GM12892 (cell line): Measurements from ENCODE around the gene SAMD14. TPM values are rescaled to one million over a fixed set of nuclear protein-coding genes. Genes with fewer than 3 reads are reported as not detected.

Experiments
- DNase-seq: peaks from one replicate; pipeline ENCODE4 v3.0.0; 2011; ENCODE audit not compliant: insufficient read length
- FAIRE-seq: peaks from 2 replicates; lab custom pipeline; 2011; peaks lifted over from hg19 to GRCh38; lab: Jason Lieb, UNC
- POLR2A ChIP-seq: IDR thresholded peaks from 2 replicates; pipeline ENCODE4 v1.6.1; 2011; ENCODE audit warnings: low read depth, low read length, control low read depth
- POLR2AphosphoS5 ChIP-seq: IDR thresholded peaks from 2 replicates; pipeline ENCODE4 v1.6.1; 2011; ENCODE audit warnings: low read depth, low read length, control low read depth
- TAF1 ChIP-seq: IDR thresholded peaks from 2 replicates; pipeline ENCODE4 v1.6.1; 2011; ENCODE audit warnings: low read depth, mild to moderate bottlenecking, control low read depth, low read length, borderline replicate concordance
- polyA plus RNA-seq: library from polyadenylated mRNA; unstranded; fragments of >200 nt; gene quantifications from one replicate; pipeline ENCODE4 v1.2.1, GENCODE V29; 2012; ENCODE audit warnings: missing spikeins, inconsistent platforms; ENCODE audit not compliant: missing spikeins

The SAMD14 gene
- polyA plus RNA-seq: 0.40 TPM

DNA sequence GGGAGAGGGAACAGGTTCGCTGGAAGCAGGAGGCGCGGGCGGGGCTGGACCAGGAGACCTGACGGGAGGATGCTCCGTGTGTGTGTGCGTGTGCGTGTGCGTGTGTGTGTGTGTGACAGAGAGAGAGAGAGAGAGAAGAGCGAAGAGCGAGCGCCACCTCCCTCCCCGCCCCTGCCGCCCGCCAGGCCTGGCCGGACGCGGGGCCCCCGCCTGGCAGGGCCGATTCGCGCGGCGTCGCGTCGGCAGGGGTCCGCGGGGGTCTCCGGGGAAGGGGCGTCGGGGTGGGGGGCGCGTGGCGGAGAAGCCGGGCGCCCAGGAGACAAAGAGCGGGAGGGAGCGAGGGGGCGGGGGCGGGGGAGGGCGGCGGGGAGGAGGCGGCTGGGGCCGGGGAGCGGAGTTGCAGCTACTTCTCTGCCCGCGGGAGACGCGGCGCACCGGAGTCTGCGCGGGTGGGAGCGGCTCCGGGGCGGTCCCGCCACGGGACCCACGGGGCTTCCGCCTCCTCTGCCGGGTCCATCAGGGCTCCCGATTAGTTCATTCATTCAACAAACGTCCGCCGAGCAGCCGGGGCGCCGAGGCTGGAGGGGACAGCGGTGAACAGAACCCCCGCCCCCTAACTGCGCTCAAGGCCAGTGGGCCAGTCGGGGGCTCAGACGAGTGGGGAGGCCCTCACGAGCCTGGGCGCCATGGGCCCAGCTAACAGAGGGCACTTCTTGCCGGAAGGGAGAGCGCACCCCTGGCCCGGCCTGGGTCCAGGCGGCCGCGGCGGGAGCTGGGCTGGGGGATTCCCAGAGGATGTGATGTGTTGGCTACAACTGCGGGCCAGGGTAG lies at the start of gene SAMD14:
TSS of gene SAMD14 (minus strand) at position 433 of the 831 bp plus-strand sequence. CDS start 5,201 bp downstream, outside the sequence.
- DNase-seq (peak; percentile 71), FAIRE-seq (peak; percentile 88)
- TF ChIP-seq TAF1 (no peak), POLR2A (no peak), POLR2AphosphoS5 (no peak)

DNA sequence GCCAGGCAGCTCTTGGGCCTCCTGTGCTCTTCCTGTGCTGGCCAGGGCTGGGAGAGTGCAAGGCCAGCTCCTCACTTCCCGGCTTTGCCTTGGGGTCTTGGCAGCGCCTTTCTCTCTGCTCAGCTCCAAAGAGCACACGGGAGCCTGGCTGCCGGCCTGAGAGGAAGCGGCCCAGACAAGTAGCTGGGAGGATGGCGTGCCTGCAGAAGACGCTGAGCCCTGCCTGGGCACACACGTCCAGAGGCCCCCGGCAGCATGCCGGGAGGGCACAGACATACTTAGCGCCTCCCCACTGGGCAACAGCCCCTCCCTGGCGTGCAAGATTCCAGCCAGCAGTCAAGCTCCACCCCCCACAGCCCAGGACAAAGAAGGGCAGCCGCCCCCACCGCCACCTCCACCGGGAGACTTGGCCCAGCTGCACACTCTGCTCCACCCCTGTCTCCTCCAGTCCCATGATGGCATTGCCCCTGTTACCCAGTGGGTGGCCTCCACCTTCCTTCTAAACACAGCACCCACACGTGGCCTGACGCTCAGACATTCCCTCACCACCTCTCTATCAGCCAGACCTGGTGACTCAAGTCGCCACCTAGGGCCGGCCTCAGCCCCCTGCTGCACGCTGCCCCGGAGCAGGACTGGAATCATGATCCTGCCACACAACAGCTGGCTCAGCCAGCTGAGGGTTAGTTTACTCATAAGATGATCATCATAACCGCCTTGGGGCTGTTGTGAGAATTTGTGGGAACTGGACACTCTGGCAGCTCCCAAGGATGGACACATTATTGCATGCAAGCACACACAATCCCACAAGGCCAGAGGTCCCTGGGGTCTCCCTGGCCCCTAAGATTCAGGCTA lies 48.2 kb upstream of the SAMD14 start:
- FAIRE-seq: peak; percentile 79
- TF ChIP-seq POLR2AphosphoS5 (no peak), TAF1 (no peak), POLR2A (no peak)

DNA sequence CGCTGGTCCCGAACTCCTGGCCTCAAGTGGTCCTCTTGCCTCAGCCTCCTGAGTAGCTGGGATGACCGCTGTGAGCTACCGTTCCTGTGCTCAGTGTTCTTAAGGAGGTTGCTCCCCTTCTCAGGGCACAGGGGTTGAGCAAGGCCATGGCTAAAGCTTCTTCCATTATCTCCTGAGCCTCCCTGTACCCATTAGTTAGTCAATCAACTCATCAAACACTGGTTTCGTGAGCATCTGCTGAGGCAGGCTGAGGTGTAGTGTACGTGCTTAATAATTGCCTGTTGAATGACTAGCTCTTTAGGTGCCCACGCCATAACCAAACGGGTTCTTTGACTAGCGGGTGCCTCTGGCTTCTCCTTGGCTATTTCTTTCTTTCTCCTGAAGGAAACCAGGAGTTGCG lies 47.5 kb upstream of the SAMD14 start:
- TF ChIP-seq POLR2AphosphoS5: no peak
- no peak for DNase-seq
- no peak for FAIRE-seq

More for the DNA sequence above, 48.2 kb upstream of the SAMD14 start:
- DNase-seq: peak; percentile 67

DNA sequence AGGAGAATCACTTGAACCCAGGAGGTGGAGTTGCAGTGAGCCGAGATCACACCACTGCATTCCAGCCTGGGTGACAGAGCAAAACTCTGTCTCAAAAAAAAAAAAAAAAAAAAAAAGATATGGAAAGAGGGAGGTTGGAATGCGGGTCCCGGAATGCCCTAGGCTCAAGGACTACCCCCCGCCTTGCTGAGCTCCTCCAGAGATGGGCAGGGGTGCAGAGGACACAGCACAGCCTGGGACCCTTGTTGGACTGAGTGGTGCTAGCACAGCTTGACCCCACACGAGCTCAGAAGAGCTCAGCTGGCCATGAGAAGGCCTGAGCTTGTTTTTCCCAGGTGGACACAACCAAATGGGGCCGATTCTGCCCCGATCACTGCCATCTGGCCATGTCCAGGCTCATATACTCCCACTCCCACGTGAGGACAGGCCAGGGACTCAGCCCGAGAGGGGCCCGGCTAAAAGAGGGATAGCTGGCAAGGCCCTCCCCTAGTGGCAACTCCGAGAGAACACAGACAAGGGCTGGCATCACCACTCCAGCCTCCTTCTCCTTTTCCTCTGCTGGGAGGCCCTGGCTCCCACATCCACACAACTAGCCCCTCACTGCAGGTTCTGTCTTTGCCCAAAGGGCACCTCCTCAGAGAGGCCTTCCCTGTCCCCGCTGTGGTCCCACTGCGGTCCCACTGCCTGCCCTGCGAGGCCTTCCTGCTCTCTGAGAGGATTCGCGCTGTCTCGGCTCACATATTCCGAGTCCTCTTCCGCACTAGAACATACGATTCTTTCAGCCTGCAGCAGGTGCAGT lies 46.8 kb upstream of the SAMD14 start:
- no peak for DNase-seq
- TF ChIP-seq TAF1 (no peak), POLR2AphosphoS5 (no peak), POLR2A (no peak)
- FAIRE-seq: no peak

DNA sequence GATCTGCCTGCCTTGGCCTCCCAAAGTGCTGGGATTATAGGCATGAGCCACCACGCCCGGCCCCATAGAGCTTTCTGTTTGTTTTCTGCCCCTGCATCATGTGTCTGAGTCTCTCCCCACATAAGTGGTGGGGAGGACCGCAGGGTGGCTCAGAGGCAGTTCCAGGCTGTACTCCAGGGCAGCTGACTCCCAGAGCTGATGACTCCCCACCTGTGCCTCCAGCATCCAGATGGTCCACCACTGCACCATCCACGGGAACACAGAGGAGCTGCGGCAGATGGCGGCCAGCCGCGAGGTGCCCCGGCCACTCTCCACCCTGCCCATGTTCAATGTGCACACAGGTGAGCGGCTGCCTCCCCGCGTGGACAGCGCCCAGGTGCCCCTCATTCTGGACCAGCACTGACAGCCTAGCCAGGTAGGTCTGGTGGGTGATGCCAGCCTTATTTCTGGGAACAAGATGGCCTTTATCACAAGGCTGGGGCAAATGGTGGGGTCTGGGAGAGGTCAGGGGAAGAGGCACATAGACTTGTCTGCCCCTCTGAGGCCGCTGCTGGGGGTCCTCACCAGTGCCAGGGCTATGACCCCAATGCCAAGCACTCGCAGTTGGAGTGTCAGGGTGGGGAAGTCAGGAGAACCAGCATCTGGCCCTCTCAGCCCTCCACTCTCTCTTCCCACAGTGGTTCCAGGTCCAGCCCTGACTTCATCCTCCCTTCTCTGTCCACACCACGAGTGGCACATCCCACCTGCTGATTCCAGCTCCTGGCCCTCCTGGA lies 45.3 kb upstream of the SAMD14 start:
- TF ChIP-seq POLR2AphosphoS5: no peak
- no peak for TF ChIP-seq TAF1
- no peak for TF ChIP-seq POLR2A
- FAIRE-seq: no peak
- no peak for DNase-seq

DNA sequence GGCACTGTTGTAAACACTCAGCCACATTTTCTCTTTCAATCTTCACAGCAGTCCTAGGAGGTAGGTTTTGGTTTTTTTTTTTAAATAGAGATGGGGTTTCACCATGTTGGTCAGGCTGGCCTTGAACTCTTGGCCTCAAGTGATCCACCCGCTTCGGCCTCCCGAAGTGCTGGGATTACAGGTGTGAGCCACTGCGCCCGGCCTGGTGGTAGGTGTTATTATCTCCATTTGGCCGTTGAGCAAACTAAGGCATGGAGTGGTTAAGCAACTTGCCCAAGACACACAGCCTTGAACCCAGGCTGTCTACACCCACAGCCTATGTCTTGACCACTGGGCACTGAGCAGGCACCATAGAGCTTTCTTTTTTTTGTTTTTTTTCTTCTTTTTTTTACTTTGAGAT lies 44.5 kb upstream of the SAMD14 start:
- FAIRE-seq (no peak), DNase-seq (no peak)
- TF ChIP-seq TAF1 (no peak), POLR2A (no peak), POLR2AphosphoS5 (no peak)

DNA sequence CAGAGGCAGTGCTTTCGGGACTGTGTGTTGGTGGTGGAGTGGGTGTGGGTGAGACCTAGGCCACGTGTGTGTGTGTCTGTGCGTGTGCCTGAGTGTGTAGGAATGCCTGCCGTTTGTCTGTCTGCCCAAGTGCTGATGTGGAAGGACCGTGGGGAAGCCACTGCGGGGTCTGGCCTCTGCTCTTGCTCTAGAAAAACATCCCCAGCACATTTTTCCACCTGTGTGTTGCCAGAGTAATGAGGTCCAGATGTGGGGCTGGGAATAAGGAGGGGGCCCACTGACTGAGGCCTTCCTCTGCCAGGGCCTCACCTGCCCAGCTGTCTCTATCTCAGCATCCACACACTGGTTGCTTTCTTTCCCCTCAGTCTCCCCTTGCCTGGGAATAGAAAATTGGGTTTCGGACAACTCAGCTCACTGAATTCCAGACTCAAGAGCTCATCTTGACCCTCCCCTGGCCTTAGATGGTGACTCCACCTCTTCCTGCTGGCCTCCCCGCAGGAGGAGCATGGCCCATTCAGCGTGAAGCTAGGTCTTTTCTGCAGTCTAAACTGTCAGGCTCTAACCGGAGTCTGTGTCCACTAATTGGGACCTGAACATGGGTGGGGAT lies 43.5 kb upstream of the SAMD14 start:
- DNase-seq: no peak
- no peak for FAIRE-seq
- no peak for TF ChIP-seq POLR2AphosphoS5
- no peak for TF ChIP-seq TAF1
- TF ChIP-seq POLR2A: no peak

DNA sequence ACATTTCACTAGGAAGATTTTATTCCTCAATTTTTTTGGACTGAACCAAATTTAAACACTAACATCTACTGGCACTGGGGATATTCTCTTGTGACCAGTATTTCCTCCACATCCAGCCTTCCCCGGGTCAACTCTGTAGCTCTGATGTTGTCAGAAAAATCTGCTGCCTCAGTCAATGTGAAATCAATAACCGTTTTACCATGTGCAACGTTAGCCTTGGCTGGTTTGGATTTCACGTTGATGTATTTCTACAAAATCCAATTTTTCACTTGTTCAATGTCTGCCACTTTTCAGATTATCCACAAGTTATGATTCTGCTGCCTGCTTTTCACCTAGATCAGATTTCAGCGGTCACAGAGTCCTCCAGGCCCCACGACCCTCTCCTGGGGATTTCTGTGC lies 43.0 kb upstream of the SAMD14 start:
- DNase-seq (no peak), FAIRE-seq (no peak)
- TF ChIP-seq POLR2AphosphoS5 (no peak), TAF1 (no peak), POLR2A (no peak)

DNA sequence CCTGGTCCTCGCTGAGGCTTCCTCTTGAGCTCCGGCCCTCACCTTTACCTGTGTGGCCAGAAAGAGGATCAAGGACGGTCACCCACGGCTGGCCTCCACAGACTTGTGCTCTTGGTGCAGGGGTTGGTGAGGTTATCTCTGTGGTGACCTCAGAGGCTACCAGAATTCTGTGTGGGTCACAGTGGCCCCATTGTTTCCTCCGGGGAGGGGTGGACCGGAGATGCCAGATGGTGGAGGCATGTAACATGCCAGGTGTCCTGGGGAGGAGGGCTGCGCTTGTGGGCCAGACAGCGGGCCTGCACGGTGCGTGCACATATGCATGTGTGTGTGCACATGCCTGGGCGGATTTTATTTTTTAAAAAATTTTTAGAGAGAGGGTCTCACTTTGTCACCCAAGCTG lies 42.2 kb upstream of the SAMD14 start:
- FAIRE-seq: no peak
- no peak for DNase-seq
- TF ChIP-seq POLR2AphosphoS5 (no peak), POLR2A (no peak), TAF1 (no peak)
